Urinary bladder (tissue), 4 donors: ENCODE data around the gene TIMM23. TPM values are rescaled to one million over a fixed set of nuclear protein-coding genes. Genes with fewer than 3 reads are reported as not detected.
"Not testable (repeated sequence)": the region's sequence is repeated elsewhere in the genome, so short reads cannot be mapped to it uniquely, and the experiment has no call there.

ENCODE experiments used
- DNase-seq: peaks from one replicate; pipeline ENCODE4 v3.0.0-alpha.2; 2015; ENCODE audit errors: extremely low spot score
- H3K27ac ChIP-seq: one replicate; pipeline ENCODE4 v1.5.1; 2013; ENCODE audit warnings: low read depth, mild to moderate bottlenecking, moderate library complexity
- H3K36me3 ChIP-seq: one replicate; pipeline ENCODE4 v1.6.1; 2013; ENCODE audit warnings: mild to moderate bottlenecking, moderate library complexity; ENCODE audit not compliant: insufficient read depth
- H3K4me1 ChIP-seq: one replicate; pipeline ENCODE4 v1.6.1; 2013; ENCODE audit warnings: mild to moderate bottlenecking, moderate library complexity; ENCODE audit not compliant: insufficient read depth
- H3K4me3 ChIP-seq: one replicate; pipeline ENCODE4 v1.5.1; 2013; ENCODE audit warnings: low read depth, low read length
- WGBS: extraction: QIAGEN DNeasy Blood & Tissue Kit; methylation state at CpG from one replicate; pipeline ENCODE4 v1.1.7; 2013; 5-methylcytosine and 5-hydroxymethylcytosine counted together
- polyA plus RNA-seq: library from polyadenylated mRNA; stranded (reverse); fragments of 200-250 nt; gene quantifications from one replicate; pipeline ENCODE4 v1.2.3, GENCODE V29; 2013
- total RNA-seq: library from RNA; depleted of rRNA; stranded (reverse); fragments of >200 nt; gene quantifications from one replicate; pipeline ENCODE4 v1.2.3, GENCODE V29; 2014
- donor health status: healthy with polysubstance abuse.
- donor health status: healthy.

The TIMM23 gene
- total RNA-seq (36.3 TPM), polyA plus RNA-seq (46.7 TPM)

- H3K27ac ChIP-seq, H3K36me3 ChIP-seq, H3K4me1 ChIP-seq: not testable (repeated sequence)
- WGBS: under 1% methylated on average over 58 of the region's 60 CpGs
- peak within 1 kb of the TSS; percentile 75 for H3K4me3 ChIP-seq
- peak; percentile 55 for DNase-seq
Measured at GRCh38 chr10:45972106-45972812, at the start of gene TIMM23. TIMM23 (plus strand) TSS chr10:45972489; CDS start chr10:45972625, 136 bp downstream.

DNA sequence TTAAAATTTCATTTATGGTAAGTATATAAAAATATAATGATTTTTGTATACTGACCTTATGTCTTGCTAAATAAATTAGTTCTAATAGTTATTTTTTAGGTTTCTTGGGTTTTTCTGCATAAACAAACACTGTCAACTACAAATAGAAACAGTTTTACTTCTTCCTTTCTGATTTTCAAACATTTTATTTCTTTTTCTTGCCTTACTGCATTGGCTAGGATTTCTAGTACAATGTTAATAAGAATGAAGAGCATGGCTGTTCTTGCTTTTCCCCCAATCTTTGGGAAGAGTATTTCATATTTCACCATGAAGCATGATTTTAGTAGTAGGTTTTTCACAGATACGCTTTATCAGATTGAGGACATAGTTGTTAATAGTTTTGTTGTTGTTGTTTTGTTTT is 45.5 kb upstream of the TIMM23 start:
- not testable (repeated sequence) for H3K4me1 ChIP-seq, DNase-seq, H3K36me3 ChIP-seq, H3K4me3 ChIP-seq, H3K27ac ChIP-seq
- 100% methylated on average over 1 of the region's 1 CpG for WGBS

DNA sequence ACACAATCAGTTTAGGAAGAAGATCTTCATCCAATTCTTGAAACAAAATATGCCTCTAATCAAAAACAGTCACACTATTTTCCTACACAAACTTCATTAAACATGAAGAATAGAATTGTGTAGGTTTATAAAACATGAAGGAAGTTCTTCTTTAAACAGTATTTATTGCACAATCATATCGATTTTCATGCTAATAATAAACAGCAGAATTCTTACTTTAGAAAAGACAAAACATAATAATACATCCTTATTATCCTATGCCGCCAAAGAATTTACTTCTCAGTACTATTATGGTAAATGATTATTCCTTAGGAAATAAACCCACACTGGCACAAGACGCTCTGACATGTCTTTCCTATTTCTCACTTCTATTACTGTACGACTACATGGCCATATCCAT is 41.0 kb upstream of the TIMM23 start:
- H3K27ac ChIP-seq: not testable (repeated sequence)
- 91% methylated on average over 3 of the region's 4 CpGs for WGBS

DNA sequence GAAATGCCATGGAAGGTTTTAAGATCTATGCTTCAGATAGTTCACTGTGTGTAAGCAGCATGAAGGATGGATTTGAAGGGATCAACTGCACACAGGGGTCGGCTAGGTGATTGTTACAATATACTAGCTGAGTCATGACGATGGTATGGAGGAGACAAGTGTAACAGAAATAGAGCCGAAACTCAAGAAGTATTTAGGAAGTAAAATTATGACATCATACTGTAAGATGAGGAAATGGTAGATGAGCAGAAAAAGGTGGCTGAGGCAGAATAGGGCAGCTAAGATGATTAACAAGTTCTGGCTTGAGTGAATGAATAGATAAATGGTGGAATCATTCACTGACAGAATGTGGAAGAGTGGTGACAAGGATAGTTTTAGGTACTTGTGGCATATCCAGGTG is 37.5 kb upstream of the TIMM23 start:
- 91% methylated on average over 3 of the region's 3 CpGs for WGBS
- H3K4me3 ChIP-seq, H3K36me3 ChIP-seq, DNase-seq, H3K4me1 ChIP-seq, H3K27ac ChIP-seq: not testable (repeated sequence)

More for the DNA sequence above, 41.0 kb upstream of the TIMM23 start:
- H3K4me3 ChIP-seq, H3K36me3 ChIP-seq, H3K4me1 ChIP-seq, DNase-seq: not testable (repeated sequence)

DNA sequence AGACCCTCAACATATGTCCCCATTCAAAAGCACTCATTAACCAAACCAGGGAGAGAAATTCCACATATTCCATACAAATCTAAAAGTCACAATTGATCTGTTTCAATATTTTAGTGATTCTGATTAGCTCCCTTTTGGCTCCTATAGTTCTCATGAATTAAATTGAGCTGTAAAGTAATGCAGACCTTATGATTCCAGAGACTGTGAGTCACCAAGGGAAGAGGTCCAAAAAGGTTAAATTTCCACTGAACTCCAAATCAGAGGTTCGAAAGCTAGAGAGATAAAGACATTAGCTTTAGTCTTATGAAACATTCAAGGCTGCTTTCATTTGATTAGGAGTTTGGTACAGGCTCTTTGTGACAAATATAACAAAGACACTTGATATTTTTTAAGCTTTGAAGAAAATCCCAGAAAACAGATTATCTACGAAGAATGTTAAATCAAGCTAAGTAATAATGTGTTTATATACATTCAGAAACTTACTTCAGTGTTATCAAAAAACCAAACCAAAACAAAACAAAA is 33.1 kb upstream of the TIMM23 start:
- not testable (repeated sequence) for H3K27ac ChIP-seq, DNase-seq, H3K4me1 ChIP-seq, H3K36me3 ChIP-seq, H3K4me3 ChIP-seq
- 52% methylated on average over 2 of the region's 2 CpGs for WGBS

- WGBS: no CpG with 5 or more reads among the region's 1 CpG
- not testable (repeated sequence) for H3K4me3 ChIP-seq, H3K27ac ChIP-seq, DNase-seq, H3K36me3 ChIP-seq, H3K4me1 ChIP-seq
Measured at GRCh38 chr10:45941196-45941595, 31.1 kb upstream of the TIMM23 start.

- whole genome bisulfite sequencing: 81% methylated on average over 4 of the region's 4 CpGs
- not testable (repeated sequence) for H3K4me1 ChIP-seq, H3K4me3 ChIP-seq, H3K36me3 ChIP-seq, DNase-seq, H3K27ac ChIP-seq
Measured at GRCh38 chr10:45945476-45945875, 26.8 kb upstream of the TIMM23 start.

DNA sequence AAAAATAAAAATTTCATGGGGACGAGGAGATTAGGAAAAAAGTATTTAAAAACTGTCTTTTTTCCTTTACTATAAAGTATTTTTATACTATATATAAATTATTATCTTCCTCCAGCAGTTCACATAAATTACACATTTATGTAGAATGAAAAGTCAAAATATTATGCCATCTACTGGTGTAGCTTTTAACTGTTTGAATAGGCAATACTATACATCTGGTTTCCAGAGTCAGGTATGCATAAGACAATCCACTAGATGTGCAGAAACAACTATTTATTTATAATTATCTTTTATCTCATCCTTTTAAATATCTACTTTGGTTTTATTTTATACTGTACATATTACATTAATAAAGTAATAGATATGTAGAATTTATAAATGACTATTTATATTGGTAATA is 24.9 kb upstream of the TIMM23 start:
- DNase-seq, H3K27ac ChIP-seq, H3K36me3 ChIP-seq, H3K4me1 ChIP-seq, H3K4me3 ChIP-seq: not testable (repeated sequence)
- 84% methylated on average over 1 of the region's 1 CpG for WGBS

GRCh38 chr10:45948801-45949200 is 23.5 kb upstream of the TIMM23 start:
- DNase-seq, H3K36me3 ChIP-seq, H3K27ac ChIP-seq, H3K4me1 ChIP-seq, H3K4me3 ChIP-seq: not testable (repeated sequence)

DNA sequence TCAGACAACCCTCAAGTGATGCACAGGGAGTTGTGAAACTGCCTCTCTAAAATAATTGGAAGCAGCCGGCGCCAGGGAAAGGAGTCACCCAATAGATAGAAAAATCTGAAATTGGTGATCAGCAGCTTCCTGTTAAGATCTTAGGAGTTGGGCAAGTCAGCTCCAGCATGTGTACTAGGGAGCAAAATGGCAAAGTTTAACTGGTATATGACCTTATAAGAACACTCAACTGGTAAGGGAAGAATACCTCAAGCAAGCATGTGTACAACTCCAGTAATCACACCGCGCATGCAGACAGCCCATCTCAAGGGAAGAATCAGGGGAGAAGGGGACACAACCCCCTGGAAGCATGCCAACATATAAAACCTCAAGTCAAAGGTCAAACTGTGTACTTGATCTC is 17.9 kb upstream of the TIMM23 start:
- not testable (repeated sequence) for H3K27ac ChIP-seq, H3K36me3 ChIP-seq, H3K4me3 ChIP-seq, DNase-seq, H3K4me1 ChIP-seq
- WGBS: 75% methylated on average over 4 of the region's 4 CpGs

DNA sequence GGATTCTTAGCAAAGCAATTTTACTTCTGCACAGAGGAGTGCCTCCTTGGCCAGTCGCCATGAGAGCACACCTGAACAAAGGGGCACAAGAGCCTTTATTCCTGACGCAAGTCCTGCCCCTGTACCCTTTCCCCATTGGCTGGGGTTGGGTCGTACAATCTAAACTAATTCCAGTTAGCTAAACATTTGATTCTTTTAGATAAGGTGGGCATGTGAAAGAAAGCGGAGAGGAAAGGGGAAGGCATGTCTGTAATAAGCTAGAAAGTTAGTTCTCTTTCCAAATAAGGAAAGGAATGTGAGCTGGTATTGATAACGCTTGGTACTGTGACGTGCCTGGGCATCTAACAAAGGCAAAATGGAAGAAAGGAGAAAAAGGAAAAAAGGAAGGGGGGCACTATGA is 15.7 kb upstream of the TIMM23 start:
- not testable (repeated sequence) for H3K36me3 ChIP-seq, H3K4me3 ChIP-seq, H3K27ac ChIP-seq, H3K4me1 ChIP-seq, DNase-seq
- 54% methylated on average over 3 of the region's 6 CpGs for WGBS

DNA sequence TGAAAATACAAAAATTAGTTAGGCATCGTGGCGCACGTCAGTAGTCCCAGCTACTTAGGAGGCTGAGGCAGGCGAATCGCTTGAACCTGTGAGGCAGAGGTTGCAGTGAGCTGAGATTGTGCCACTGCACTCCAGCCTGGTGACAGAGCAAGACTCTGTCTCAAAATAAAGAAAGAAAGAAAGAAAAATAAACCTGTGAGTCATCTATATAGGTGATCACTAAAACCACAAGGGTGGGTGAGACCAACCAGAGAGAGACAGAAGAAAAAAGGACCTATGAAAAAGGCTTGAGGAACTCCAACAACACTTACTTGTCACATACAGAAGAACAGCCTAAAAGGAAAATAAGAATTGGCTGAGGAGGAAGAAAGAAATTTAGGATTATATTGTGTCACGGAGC is 14.4 kb upstream of the TIMM23 start:
- not testable (repeated sequence) for H3K4me3 ChIP-seq, H3K27ac ChIP-seq, DNase-seq, H3K36me3 ChIP-seq, H3K4me1 ChIP-seq
- 99% methylated on average over 6 of the region's 6 CpGs for WGBS

DNA sequence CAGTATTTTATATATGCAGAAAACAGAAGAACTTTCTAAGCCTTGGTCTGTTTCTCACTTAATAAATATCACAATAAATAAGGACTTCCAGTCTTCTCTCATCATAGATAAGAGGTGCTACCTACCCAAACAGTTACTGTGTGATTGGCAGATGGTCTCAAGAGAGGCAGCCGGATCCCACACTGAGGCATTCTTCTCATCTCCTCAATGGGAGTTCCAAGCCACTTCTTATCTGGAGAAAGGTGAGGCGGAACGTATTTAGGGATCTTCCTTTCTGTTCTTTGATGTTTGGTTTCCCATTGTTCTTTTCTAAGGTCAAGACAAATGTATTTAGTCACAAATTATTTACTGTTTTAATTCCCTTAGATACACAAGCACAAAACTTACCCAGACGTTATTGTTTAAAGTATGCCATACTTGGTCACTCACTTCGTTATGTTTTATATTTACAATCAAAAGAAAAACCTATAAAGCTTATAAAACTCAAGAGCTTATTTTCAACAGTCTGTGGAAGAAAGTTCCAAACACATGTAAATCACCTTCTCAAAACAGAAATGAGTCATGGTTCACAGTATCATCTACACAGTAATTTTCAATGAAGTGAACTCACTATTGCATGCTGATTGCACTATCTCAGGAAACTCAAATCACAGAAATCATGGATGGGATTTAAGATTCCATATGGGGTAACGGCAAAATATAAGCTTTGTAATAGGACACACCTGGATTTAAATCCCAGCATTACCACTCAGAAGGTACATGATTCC is 9.4 kb upstream of the TIMM23 start:
- not testable (repeated sequence) for H3K36me3 ChIP-seq, H3K4me1 ChIP-seq, DNase-seq, H3K4me3 ChIP-seq, H3K27ac ChIP-seq
- 84% methylated on average over 6 of the region's 6 CpGs for WGBS

DNA sequence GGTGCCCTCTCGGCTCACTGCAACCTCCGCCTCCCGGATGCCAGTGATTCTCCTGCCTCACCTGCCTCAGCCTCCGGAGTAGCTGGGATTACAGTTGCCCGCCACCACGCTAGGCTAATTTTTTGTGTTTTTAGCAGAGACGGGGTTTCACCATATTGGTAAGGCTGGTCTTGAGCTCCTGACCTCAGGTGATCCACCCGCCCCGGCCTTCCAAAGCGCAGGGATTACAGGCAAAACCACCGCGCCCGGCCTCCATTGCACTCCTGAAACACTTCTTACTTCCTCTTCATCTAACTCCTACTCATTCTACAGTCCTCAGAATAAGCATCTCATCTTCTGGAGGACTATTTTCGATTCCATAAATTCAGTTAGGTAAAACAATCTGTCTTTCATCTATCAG is 1.3 kb upstream of the TIMM23 start:
- not testable (repeated sequence) for H3K36me3 ChIP-seq, H3K4me3 ChIP-seq, H3K27ac ChIP-seq, DNase-seq, H3K4me1 ChIP-seq
- 50% methylated on average over 14 of the region's 14 CpGs for WGBS
